HepG2 (cell line): Measurements from ENCODE around the gene CYBC1. TPM values are rescaled to one million over a fixed set of nuclear protein-coding genes. Genes with fewer than 3 reads are reported as not detected.

Source experiments
- CCDC6 ChIP-seq: sonication (generic); formaldehyde crosslinking; IDR thresholded peaks from 2 replicates; pipeline ENCODE4 v1.8.1; 2022; ENCODE audit warnings: mild to moderate bottlenecking, missing genetic modification reagents, moderate library complexity
- CEBPB ChIP-seq: IDR thresholded peaks from 2 replicates; pipeline ENCODE4 v1.6.1; 2011; ENCODE audit warnings: low read depth, low read length, improper control_type of control experiment, borderline replicate concordance
- ESRRA ChIP-seq: sonication (generic); formaldehyde crosslinking; IDR thresholded peaks from 2 replicates; pipeline ENCODE4 v1.5.1; 2020; ENCODE audit warnings: mild to moderate bottlenecking, low read depth, missing genetic modification reagents
- HOXA7 ChIP-seq: sonication (generic); formaldehyde crosslinking; IDR thresholded peaks from 2 replicates; pipeline ENCODE4 v1.8.1; 2022; ENCODE audit warnings: mild to moderate bottlenecking, missing genetic modification reagents, moderate library complexity
- KIAA2018 ChIP-seq: sonication (generic); formaldehyde crosslinking; IDR thresholded peaks from 2 replicates; pipeline ENCODE4 v1.5.0; 2020; ENCODE audit warnings: mild to moderate bottlenecking, missing genetic modification reagents, borderline replicate concordance
- MAX ChIP-seq: IDR thresholded peaks from 2 replicates; pipeline ENCODE4 v1.6.1; 2012; ENCODE audit warnings: inconsistent platforms
- RARG ChIP-seq: sonication (generic); formaldehyde crosslinking; IDR thresholded peaks from 2 replicates; pipeline ENCODE4 v1.4.0; 2020; ENCODE audit warnings: low read depth, mild to moderate bottlenecking, missing genetic modification reagents
- SP5 ChIP-seq: IDR thresholded peaks from 2 replicates; pipeline ENCODE4 v1.6.1; 2016; ENCODE audit warnings: low read depth, borderline replicate concordance
- TERF1 ChIP-seq: sonication (generic); formaldehyde crosslinking; IDR thresholded peaks from 2 replicates; pipeline ENCODE4 v1.8.0; 2022; ENCODE audit warnings: mild to moderate bottlenecking, missing genetic modification reagents, moderate library complexity
- ZBTB39 ChIP-seq: sonication (generic); formaldehyde crosslinking; IDR thresholded peaks from 2 replicates; pipeline ENCODE4 v1.5.0; 2020; ENCODE audit warnings: missing genetic modification reagents
- ZNF280B ChIP-seq: sonication (generic); formaldehyde crosslinking; IDR thresholded peaks from 2 replicates; pipeline ENCODE4 v1.5.0; 2020; ENCODE audit warnings: missing genetic modification reagents, mild to moderate bottlenecking, borderline replicate concordance
- ZNF30 ChIP-seq: sonication (generic); formaldehyde crosslinking; IDR thresholded peaks from 2 replicates; pipeline ENCODE4 v1.5.0; 2020; ENCODE audit warnings: mild to moderate bottlenecking, missing genetic modification reagents
- ZNF468 ChIP-seq: sonication (generic); formaldehyde crosslinking; IDR thresholded peaks from 2 replicates; pipeline ENCODE4 v1.8.0; 2022; ENCODE audit warnings: mild to moderate bottlenecking, moderate library complexity, missing genetic modification reagents
- ZNF816 ChIP-seq: sonication (generic); formaldehyde crosslinking; IDR thresholded peaks from 2 replicates; pipeline ENCODE4 v1.8.0; 2022; ENCODE audit warnings: missing genetic modification reagents, mild to moderate bottlenecking, borderline replicate concordance
- polyA plus RNA-seq, 8 experiments: library from polyadenylated mRNA; depleted of rRNA in 3 of 8; stranded (reverse) in 7 of 8; unstranded in 1 of 8; fragments of >200 nt; fragmentation: Illumina TruSeq in 4 of 8; extraction: Trizol in 4 of 8; gene quantifications; 2 replicates each; pipeline versions ENCODE4 v1.2.1 to v1.2.3, GENCODE V29; 2011 to 2016; ENCODE audit warnings: low read depth in 4 of 8, missing spikeins in 1 of 8, mixed read lengths in 1 of 8; ENCODE audit not compliant: insufficient read depth in 1 of 8
- total RNA-seq, 5 experiments: library from RNA; depleted of rRNA; stranded (reverse); fragments of >200 nt; fragmentation: Illumina TruSeq; extraction: Trizol; gene quantifications; 2 replicates each; pipeline ENCODE4 v1.2.3, GENCODE V29; 2016; ENCODE audit warnings: low read depth in 1 of 5

The CYBC1 gene
- total and polyA plus RNA-seq, 2 of the 13 experiments (the other 11 are each of a cell fraction or from before 2014, with no cell fraction given): 43.4 to 44.1 TPM

- TF ChIP-seq ZNF280B: no peak
- no peak for TF ChIP-seq ZNF816 (CRISPR knock-in tag)
- peak; percentile 97; the same call in 1 of the 2 replicates for TF ChIP-seq CCDC6 (CRISPR knock-in tag)
- peak; percentile 70; the same call in 1 of the 2 replicates for TF ChIP-seq ZNF468
- no peak for TF ChIP-seq HOXA7 (CRISPR knock-in tag)
- TF ChIP-seq ZBTB39: no peak; the same call in 1 of the 2 replicates
- TF ChIP-seq ZNF30 (CRISPR knock-in tag): no peak
- TF ChIP-seq TERF1: no peak
- no peak for TF ChIP-seq ESRRA
- TF ChIP-seq SP5 (CRISPR knock-in tag): peak; percentile 68
- no peak for TF ChIP-seq RARG (CRISPR knock-in tag)
- no peak for TF ChIP-seq KIAA2018
- TF ChIP-seq CEBPB: no peak
- peak; percentile 95 for TF ChIP-seq MAX
Measured at GRCh38 chr17:82418001-82418986, 32.3 kb downstream of the CYBC1 start, which contains the start of the genes HEXD and OGFOD3 (continued).
